Upper lobe of right lung (tissue), 1 donor: Measurements from ENCODE around the gene SRXN1. TPM values are rescaled to one million over a fixed set of nuclear protein-coding genes. Genes with fewer than 3 reads are reported as not detected.
A peak's percentile ranks its signal among the peaks of the same experiment; 100 is the strongest.

Experiments
- ATAC-seq: fragments of 200-7000 bp; cut with Tn5 transposase; one replicate; pipeline ENCODE4 v1.9.1; 2020; ENCODE audit warnings: mild to moderate bottlenecking, moderate library complexity
- DNase-seq: peaks from one replicate; pipeline ENCODE4 v3.0.0-alpha.2; 2020
- H3K27ac ChIP-seq: fragments of 200-600 bp; one replicate; pipeline ENCODE4 v1.8.0; 2022
- H3K27me3 ChIP-seq: fragments of 200-600 bp; one replicate; pipeline ENCODE4 v1.8.0; 2022; ENCODE audit warnings: mild to moderate bottlenecking
- H3K36me3 ChIP-seq: fragments of 200-600 bp; one replicate; pipeline ENCODE4 v1.8.0; 2022
- H3K4me1 ChIP-seq: fragments of 200-600 bp; one replicate; pipeline ENCODE4 v1.8.0; 2022
- H3K4me3 ChIP-seq: fragments of 200-600 bp; one replicate; pipeline ENCODE4 v1.8.0; 2022; ENCODE audit warnings: mild to moderate bottlenecking
- H3K9me3 ChIP-seq: fragments of 200-600 bp; one replicate; pipeline ENCODE4 v1.8.0; 2022
- CTCF ChIP-seq: fragments of 200-600 bp; IDR thresholded peaks from one replicate; pipeline ENCODE4 v1.8.0; 2022; ENCODE audit warnings: antibody characterized with exemption
- intact Hi-C: fragments of 100-400 bp; cut with DNase I; formaldehyde crosslinking; loops from one replicate; pipeline ENCODE4 v1.11.0; 2022
- total RNA-seq: library from RNA; stranded (reverse); fragmentation: NEBNext Ultra II Directional; extraction: Animal tissue kit (Norgen Biotek cat#: 25700); gene quantifications from one replicate; pipeline ENCODE4 v1.2.1, GENCODE V29; 2021
- donor health status: DM: no; HTN: yes; CAD: no; lungs with severe emphysema.

The SRXN1 gene
- total RNA-seq, 1 donor from 2014 or later = 41.2 TPM

GRCh38 chr20:641516-641875 is 11.5 kb downstream of the SRXN1 start:
- TF ChIP-seq CTCF = no peak
- no peak for DNase-seq
- intact Hi-C loops = no loop called here
- H3K4me3 ChIP-seq = no peak overlapping the region
- H3K27me3 ChIP-seq = no peaks in the 10 kb centered on the region
- H3K4me1 ChIP-seq = peaks cover 8% of the 10 kb centered on the region
- H3K36me3 ChIP-seq = no peaks in the 10 kb centered on the region
- no peaks in the 10 kb centered on the region for H3K9me3 ChIP-seq
- no peak overlapping the region for H3K27ac ChIP-seq
- ATAC-seq = no peak

GRCh38 chr20:640674-641515 is 12.1 kb downstream of the SRXN1 start:
- no peak for TF ChIP-seq CTCF
- intact Hi-C loops = no loop called here

GRCh38 chr20:638579-638978 is 14.4 kb downstream of the SRXN1 start:
- H3K4me1 ChIP-seq = no peaks in the 10 kb centered on the region
- intact Hi-C loops = no loop called here
- DNase-seq = peak; percentile 7
- no peak for ATAC-seq
- no peaks in the 10 kb centered on the region for H3K27me3 ChIP-seq
- H3K4me3 ChIP-seq = no peak overlapping the region
- TF ChIP-seq CTCF = no peak
- no peak overlapping the region for H3K27ac ChIP-seq
- H3K36me3 ChIP-seq = no peaks in the 10 kb centered on the region
- H3K9me3 ChIP-seq = no peaks in the 10 kb centered on the region

More at GRCh38 chr20:640674-641515, 12.1 kb downstream of the SRXN1 start:
- H3K36me3 ChIP-seq = no peaks in the 10 kb centered on the region
- H3K27ac ChIP-seq = no peak overlapping the region
- no peak for ATAC-seq
- no peaks in the 10 kb centered on the region for H3K9me3 ChIP-seq
- H3K4me3 ChIP-seq = no peak overlapping the region
- peak; percentile 31 for DNase-seq
- no peaks in the 10 kb centered on the region for H3K27me3 ChIP-seq
- peaks cover 4% of the 10 kb centered on the region for H3K4me1 ChIP-seq

GRCh38 chr20:637559-637958 is 15.4 kb downstream of the SRXN1 start:
- Histone ChIP-seq H3K27me3 (no peaks in the 10 kb centered on the region), H3K4me3 (no peak overlapping the region), H3K4me1 (no peaks in the 10 kb centered on the region), H3K9me3 (no peaks in the 10 kb centered on the region), H3K27ac (no peak overlapping the region), H3K36me3 (no peaks in the 10 kb centered on the region)
- ATAC-seq = no peak
- no peak for TF ChIP-seq CTCF
- no peak for DNase-seq
- intact Hi-C loops = no loop called here

GRCh38 chr20:635893-636338 is 17.1 kb downstream of the SRXN1 start:
- ATAC-seq (no peak), DNase-seq (peak; percentile 15)
- Histone ChIP-seq H3K27ac (no peak overlapping the region), H3K4me3 (no peak overlapping the region), H3K27me3 (no peaks in the 10 kb centered on the region), H3K36me3 (no peaks in the 10 kb centered on the region), H3K9me3 (no peaks in the 10 kb centered on the region), H3K4me1 (no peaks in the 10 kb centered on the region)
- intact Hi-C loops = no loop called here
- TF ChIP-seq CTCF = no peak
